Activated CD8-positive, alpha-beta memory T cell treated with anti-CD3 and anti-CD28 coated beads for 24 hours (primary cell): ENCODE data around the gene TAF1A.

ENCODE experiments used
- DNase-seq: peaks from one replicate; pipeline ENCODE4 v3.0.0-alpha.2; 2020

The TAF1A gene

GRCh38 chr1:222594789-222595188, 5.1 kb upstream of the TAF1A start:
- no peak for DNase-seq

GRCh38 chr1:222592171-222592570, 2.4 kb upstream of the TAF1A start:
- no peak for DNase-seq

- no peak for DNase-seq
These were observed 1.6 kb downstream of the TAF1A start for GRCh38 chr1:222588135-222588534.

- DNase-seq: no peak
These were observed 2.9 kb downstream of the TAF1A start for GRCh38 chr1:222586842-222587241.

- DNase-seq: no peak
These were observed 6.7 kb downstream of the TAF1A start for GRCh38 chr1:222583079-222583478.

- DNase-seq: no peak
These were observed 7.5 kb downstream of the TAF1A start for GRCh38 chr1:222582099-222582774.

GRCh38 chr1:222579316-222579715, 10.4 kb downstream of the TAF1A start:
- no peak for DNase-seq

GRCh38 chr1:222570837-222571236, 18.9 kb downstream of the TAF1A start:
- no peak for DNase-seq

- no peak for DNase-seq
These were observed 28.1 kb downstream of the TAF1A start for GRCh38 chr1:222561656-222562055.

GRCh38 chr1:222557574-222557973, 32.2 kb downstream of the TAF1A start:
- no peak for DNase-seq

GRCh38 chr1:222557148-222557547, 32.6 kb downstream of the TAF1A start:
- no peak for DNase-seq

GRCh38 chr1:222555992-222556615, 33.6 kb downstream of the TAF1A start:
- DNase-seq: no peak

GRCh38 chr1:222554177-222554576, 35.6 kb downstream of the TAF1A start:
- no peak for DNase-seq

GRCh38 chr1:222552882-222553281, 36.9 kb downstream of the TAF1A start:
- DNase-seq: no peak

GRCh38 chr1:222547944-222548671, 41.6 kb downstream of the TAF1A start, which contains the start of gene HHIPL2:
TSS of gene HHIPL2 (minus strand) at chr1:222548104. CDS start at chr1:222548044, 60 bp downstream.
- DNase-seq: no peak

GRCh38 chr1:222547260-222547614, 42.5 kb downstream of the TAF1A start:
- no peak for DNase-seq

GRCh38 chr1:222546548-222547259, 43.0 kb downstream of the TAF1A start:
- no peak for DNase-seq

- DNase-seq: no peak
These were observed 43.6 kb downstream of the TAF1A start for GRCh38 chr1:222546091-222546490.

GRCh38 chr1:222543817-222544216, 45.9 kb downstream of the TAF1A start:
- no peak for DNase-seq

GRCh38 chr1:222540598-222540995, 49.1 kb downstream of the TAF1A start:
- no peak for DNase-seq

- DNase-seq: no peak
These were observed 49.7 kb downstream of the TAF1A start for GRCh38 chr1:222539951-222540597.

- DNase-seq: no peak
These were observed 54.3 kb downstream of the TAF1A start for GRCh38 chr1:222535455-222535854.

- no peak for DNase-seq
These were observed 58.9 kb downstream of the TAF1A start for GRCh38 chr1:222530852-222531251.
